Breast epithelium (tissue), 3 donors: Measurements from ENCODE around the gene SPATC1L.

Experiments
- POLR2A ChIP-seq: fragments of 450-650 bp; IDR thresholded peaks from one replicate; pipeline ENCODE4 v1.6.1; 2016; ENCODE audit warnings: antibody characterized with exemption, mild to moderate bottlenecking, moderate library complexity
- TF ChIP-seq, protein P1 (sequence below), 3 donors: fragments of 450-650 bp; IDR thresholded peaks; one replicate each; pipeline ENCODE4 v1.5.1; 2016 to 2017; ENCODE audit warnings: antibody characterized with exemption in 3 of 3, mild to moderate bottlenecking in 3 of 3, moderate library complexity in 3 of 3

DNA sequence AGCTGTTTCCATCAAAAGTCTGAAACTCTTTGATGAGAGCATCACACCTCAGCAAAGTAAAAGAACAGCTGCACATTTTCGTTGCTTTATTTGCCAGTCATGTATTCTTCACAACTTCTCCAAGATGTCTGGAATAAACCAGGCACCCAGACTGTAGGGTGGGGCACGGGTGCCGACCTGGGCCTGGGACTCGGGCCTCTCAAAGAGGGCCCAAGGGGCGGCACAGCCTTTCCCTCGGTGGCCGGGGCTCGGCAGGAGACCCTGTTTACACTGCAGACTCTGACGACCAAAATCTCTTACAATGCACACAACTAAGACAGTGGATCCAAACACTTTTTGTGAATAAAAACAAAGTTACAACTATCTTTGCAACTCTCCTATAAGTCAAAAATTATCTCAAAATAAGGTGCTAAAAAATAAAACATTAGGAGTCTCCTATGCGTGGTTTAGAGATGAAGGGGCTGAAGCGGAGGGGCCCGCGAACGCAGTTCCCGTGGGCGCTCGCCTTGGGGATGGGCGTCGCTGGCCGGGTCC, 43.6 kb upstream of the SPATC1L start:
- TF ChIP-seq, protein P1, sequence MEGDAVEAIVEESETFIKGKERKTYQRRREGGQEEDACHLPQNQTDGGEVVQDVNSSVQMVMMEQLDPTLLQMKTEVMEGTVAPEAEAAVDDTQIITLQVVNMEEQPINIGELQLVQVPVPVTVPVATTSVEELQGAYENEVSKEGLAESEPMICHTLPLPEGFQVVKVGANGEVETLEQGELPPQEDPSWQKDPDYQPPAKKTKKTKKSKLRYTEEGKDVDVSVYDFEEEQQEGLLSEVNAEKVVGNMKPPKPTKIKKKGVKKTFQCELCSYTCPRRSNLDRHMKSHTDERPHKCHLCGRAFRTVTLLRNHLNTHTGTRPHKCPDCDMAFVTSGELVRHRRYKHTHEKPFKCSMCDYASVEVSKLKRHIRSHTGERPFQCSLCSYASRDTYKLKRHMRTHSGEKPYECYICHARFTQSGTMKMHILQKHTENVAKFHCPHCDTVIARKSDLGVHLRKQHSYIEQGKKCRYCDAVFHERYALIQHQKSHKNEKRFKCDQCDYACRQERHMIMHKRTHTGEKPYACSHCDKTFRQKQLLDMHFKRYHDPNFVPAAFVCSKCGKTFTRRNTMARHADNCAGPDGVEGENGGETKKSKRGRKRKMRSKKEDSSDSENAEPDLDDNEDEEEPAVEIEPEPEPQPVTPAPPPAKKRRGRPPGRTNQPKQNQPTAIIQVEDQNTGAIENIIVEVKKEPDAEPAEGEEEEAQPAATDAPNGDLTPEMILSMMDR (IDR thresholded peaks at IDR 0.05) = no peak
- no peak for TF ChIP-seq POLR2A
